GM23338 (cell line): ENCODE results near the gene MAP2K5.

ENCODE experiments used
- CTCF ChIP-seq, 2 experiments: fragments of 200-600 bp in 1 of 2; sonication (generic) in 1 of 2; conservative IDR thresholded peaks; 2 replicates each; pipeline versions ENCODE4 v1.5.1 to v1.6.1; 2016 to 2017; ENCODE audit warnings: antibody characterized with exemption in 2 of 2, low read depth in 2 of 2, mild to moderate bottlenecking in 2 of 2, moderate library complexity in 1 of 2
- EZH2phosphoT487 ChIP-seq: fragments of 200-600 bp; sonication (generic); IDR thresholded peaks from one replicate; pipeline ENCODE4 v1.8.1; 2018; ENCODE audit warnings: antibody characterized with exemption; ENCODE audit not compliant: unreplicated experiment
- POLR2AphosphoS5 ChIP-seq: IDR thresholded peaks from 2 replicates; pipeline ENCODE4 v1.6.1; 2016; ENCODE audit warnings: antibody characterized with exemption, low read depth
- REST ChIP-seq: IDR thresholded peaks from one replicate; pipeline ENCODE4 v1.6.1; 2018; ENCODE audit warnings: antibody characterized with exemption; ENCODE audit not compliant: unreplicated experiment

- TF ChIP-seq CTCF (conservative IDR thresholded peaks at IDR 0.05; ENCODE audit: low read depth in 2 of 2) = no peak
- no peak for TF ChIP-seq REST
- no peak for TF ChIP-seq POLR2AphosphoS5
- no peak for TF ChIP-seq EZH2phosphoT487
Observed at GRCh38 chr15:67852418-67852817, 309.9 kb downstream of the MAP2K5 start.
